Upper lobe of left lung (tissue), 6 donors: Measurements from ENCODE around the gene ZHX3. TPM values are rescaled to one million over a fixed set of nuclear protein-coding genes. Genes with fewer than 3 reads are reported as not detected.

Source experiments
- ATAC-seq, 2 donors: fragments of 200-7000 bp; cut with Tn5 transposase; one replicate each; pipeline ENCODE4 v1.9.1; 2022; ENCODE audit warnings: mild to moderate bottlenecking in 2 of 2, moderate library complexity in 2 of 2; ENCODE audit not compliant: low FRiP score in 2 of 2
- DNase-seq, 2 donors: peaks; one replicate each; pipeline ENCODE4 v3.0.0-alpha.2; 2019 to 2020
- H3K27ac ChIP-seq, 4 donors: fragments of 200-600 bp; sonication (generic); one replicate each; pipeline ENCODE4 v1.5.1; 2016 to 2019
- H3K27me3 ChIP-seq, 4 donors: fragments of 200-600 bp; sonication (generic); one replicate each; pipeline ENCODE4 v1.5.1; 2017 to 2019
- H3K36me3 ChIP-seq, 4 donors: fragments of 200-600 bp; sonication (generic); one replicate each; pipeline ENCODE4 v1.5.1; 2016 to 2019
- H3K4me1 ChIP-seq, 4 donors: fragments of 200-600 bp; sonication (generic); one replicate each; pipeline ENCODE4 v1.5.1; 2018 to 2019
- H3K4me3 ChIP-seq, 4 donors: fragments of 200-600 bp; sonication (generic); one replicate each; pipeline ENCODE4 v1.5.1; 2017 to 2019; ENCODE audit warnings: mild to moderate bottlenecking in 2 of 4, moderate library complexity in 1 of 4
- H3K9me3 ChIP-seq, 4 donors: fragments of 200-600 bp; sonication (generic); one replicate each; pipeline ENCODE4 v1.5.1; 2018 to 2019
- CTCF ChIP-seq, 6 experiments: fragments of 450-650 bp in 4 of 6; fragments of 200-600 bp in 2 of 6; sonication (generic) in 2 of 6; IDR thresholded peaks; one replicate each; pipeline ENCODE4 v1.5.1; 2016 to 2019; ENCODE audit warnings: antibody characterized with exemption in 6 of 6
- EP300 ChIP-seq, 4 donors: sonication (generic); formaldehyde crosslinking; IDR thresholded peaks; one replicate each; pipeline ENCODE4 v1.5.1; 2017; ENCODE audit warnings: antibody characterized with exemption in 4 of 4, control low read depth in 2 of 4
- POLR2A ChIP-seq, 4 donors: fragments of 450-650 bp; IDR thresholded peaks; one replicate each; pipeline ENCODE4 v1.5.1; 2016 to 2017; ENCODE audit warnings: antibody characterized with exemption in 4 of 4, mild to moderate bottlenecking in 2 of 4
- POLR2AphosphoS5 ChIP-seq, 2 donors: sonication (generic); formaldehyde crosslinking; IDR thresholded peaks; one replicate each; pipeline ENCODE4 v1.5.1; 2017; ENCODE audit warnings: antibody characterized with exemption in 2 of 2
- WGBS, 2 donors: methylation state at CpG; one replicate each; pipeline ENCODE4 v1.1.5; 2017 to 2018; 5-methylcytosine and 5-hydroxymethylcytosine counted together
- total RNA-seq, 6 donors: library from RNA; depleted of rRNA in 4 of 6; stranded (reverse); fragments of >200 nt in 4 of 6; gene quantifications; one replicate each; pipeline versions ENCODE4 v1.1.0 to v1.2.1, GENCODE V29; 2016 to 2021
- donor health status: DM: no; HTN: no; CAD: no; lungs with moderate emphysema.
- donor health status: DM: no; HTN: yes; CAD: no; lungs with severe emphysema.

ZHX3 gene
- total RNA-seq, 6 donors from 2014 or later: 30.4 to 57.5 (median 44.9) TPM

GRCh38 chr20:41364967-41365765 is 47.6 kb upstream of the ZHX3 start:
- H3K27me3 ChIP-seq: peaks cover 0 to 26% (median 11%) of the 10 kb centered on the region in 4 donors
- ATAC-seq: no peak
- TF ChIP-seq CTCF (IDR thresholded peaks at IDR 0.05) (no peak), POLR2A (IDR thresholded peaks at IDR 0.05) (no peak), POLR2AphosphoS5 (IDR thresholded peaks at IDR 0.05) (no peak), EP300 (IDR thresholded peaks at IDR 0.05) (no peak)
- no peaks in the 10 kb centered on the region for H3K9me3 ChIP-seq
- no peak for DNase-seq
- H3K36me3 ChIP-seq: no peaks in the 10 kb centered on the region
- H3K4me1 ChIP-seq: peaks cover 8 to 16% (median 10%) of the 10 kb centered on the region in 4 donors
- WGBS, 2 donors: 78% methylated on average over 15 to 16 of the region's 19 CpGs
- H3K27ac ChIP-seq: no peak overlapping the region
- H3K4me3 ChIP-seq: no peak overlapping the region

GRCh38 chr20:41364236-41364855 is 46.8 kb upstream of the ZHX3 start:
- no peaks in the 10 kb centered on the region for H3K36me3 ChIP-seq
- ATAC-seq (no peak), DNase-seq (no peak)
- H3K4me3 ChIP-seq: no peak overlapping the region
- no peak overlapping the region for H3K27ac ChIP-seq
- TF ChIP-seq POLR2A (IDR thresholded peaks at IDR 0.05): no peak
- no peak for TF ChIP-seq EP300 (IDR thresholded peaks at IDR 0.05)
- TF ChIP-seq POLR2AphosphoS5 (IDR thresholded peaks at IDR 0.05): no peak
- TF ChIP-seq CTCF (IDR thresholded peaks at IDR 0.05): no peak
- peaks cover 8 to 16% (median 10%) of the 10 kb centered on the region in 4 donors for H3K4me1 ChIP-seq
- no peaks in the 10 kb centered on the region for H3K9me3 ChIP-seq
- WGBS, 2 donors: 86 to 87% methylated on average over 13 of the region's 13 CpGs
- peaks cover 0 to 26% (median 11%) of the 10 kb centered on the region in 4 donors for H3K27me3 ChIP-seq

- ATAC-seq: no peak
- DNase-seq: no peak
- peaks cover 8 to 16% (median 10%) of the 10 kb centered on the region in 4 donors for H3K4me1 ChIP-seq
- no peaks in the 10 kb centered on the region for H3K36me3 ChIP-seq
- TF ChIP-seq POLR2AphosphoS5 (IDR thresholded peaks at IDR 0.05) (no peak), CTCF (IDR thresholded peaks at IDR 0.05) (no peak), EP300 (IDR thresholded peaks at IDR 0.05) (no peak), POLR2A (IDR thresholded peaks at IDR 0.05) (no peak)
- WGBS, 2 donors: 100% methylated on average over 1 of the region's 7 CpGs; no CpG with 5 or more reads in 1 of the 2 donors
- H3K27ac ChIP-seq: no peak overlapping the region
- peaks cover 0 to 26% (median 11%) of the 10 kb centered on the region in 4 donors for H3K27me3 ChIP-seq
- no peaks in the 10 kb centered on the region for H3K9me3 ChIP-seq
- H3K4me3 ChIP-seq: no peak overlapping the region
Observed at GRCh38 chr20:41363601-41364000, 46.1 kb upstream of the ZHX3 start.

- Histone ChIP-seq H3K27me3 (peaks cover 0 to 26% (median 11%) of the 10 kb centered on the region in 4 donors), H3K9me3 (no peaks in the 10 kb centered on the region), H3K4me3 (no peak overlapping the region), H3K36me3 (peaks cover 0 to 8% (median 3%) of the 10 kb centered on the region in 4 donors), H3K4me1 (peaks cover 8 to 16% (median 10%) of the 10 kb centered on the region in 4 donors), H3K27ac (no peak overlapping the region)
- WGBS, 2 donors: 86 to 95% methylated on average over 3 to 5 of the region's 5 CpGs
- no peak for TF ChIP-seq POLR2AphosphoS5 (IDR thresholded peaks at IDR 0.05)
- TF ChIP-seq CTCF (IDR thresholded peaks at IDR 0.05): no peak
- no peak for ATAC-seq
- DNase-seq: no peak
Observed at GRCh38 chr20:41362748-41363140, 45.2 kb upstream of the ZHX3 start.
